ENCODE data around the gene ZNF319.

DNA sequence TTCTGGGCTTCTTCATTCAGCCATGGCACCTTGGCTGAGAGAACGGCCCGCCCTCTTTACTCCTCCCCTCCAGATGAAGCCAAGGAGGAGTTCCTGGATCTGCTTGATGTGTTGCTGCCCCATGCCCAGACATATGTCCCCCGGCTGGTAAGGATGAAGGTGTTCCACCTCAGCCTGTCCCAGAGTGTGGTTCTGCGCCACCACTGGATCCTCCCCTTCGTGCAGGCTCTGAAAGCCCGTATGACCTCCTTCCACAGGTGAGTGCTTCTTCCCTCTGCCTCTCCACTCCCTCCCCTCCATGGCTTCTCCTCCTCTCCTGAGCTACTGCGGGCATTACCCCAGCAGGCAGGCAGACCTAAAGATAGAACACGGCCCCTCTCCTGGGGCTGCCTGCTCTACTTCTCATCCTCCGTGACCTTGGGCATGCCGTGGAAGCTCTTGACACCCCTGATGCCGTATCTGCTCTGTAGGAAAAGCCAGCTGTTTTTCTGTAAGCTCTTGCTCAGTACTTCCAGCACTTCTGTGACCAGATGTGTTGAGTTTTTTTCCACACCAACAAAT, 9.5 kb upstream of the ZNF319 start:
- TF ChIP-seq, protein P1, sequence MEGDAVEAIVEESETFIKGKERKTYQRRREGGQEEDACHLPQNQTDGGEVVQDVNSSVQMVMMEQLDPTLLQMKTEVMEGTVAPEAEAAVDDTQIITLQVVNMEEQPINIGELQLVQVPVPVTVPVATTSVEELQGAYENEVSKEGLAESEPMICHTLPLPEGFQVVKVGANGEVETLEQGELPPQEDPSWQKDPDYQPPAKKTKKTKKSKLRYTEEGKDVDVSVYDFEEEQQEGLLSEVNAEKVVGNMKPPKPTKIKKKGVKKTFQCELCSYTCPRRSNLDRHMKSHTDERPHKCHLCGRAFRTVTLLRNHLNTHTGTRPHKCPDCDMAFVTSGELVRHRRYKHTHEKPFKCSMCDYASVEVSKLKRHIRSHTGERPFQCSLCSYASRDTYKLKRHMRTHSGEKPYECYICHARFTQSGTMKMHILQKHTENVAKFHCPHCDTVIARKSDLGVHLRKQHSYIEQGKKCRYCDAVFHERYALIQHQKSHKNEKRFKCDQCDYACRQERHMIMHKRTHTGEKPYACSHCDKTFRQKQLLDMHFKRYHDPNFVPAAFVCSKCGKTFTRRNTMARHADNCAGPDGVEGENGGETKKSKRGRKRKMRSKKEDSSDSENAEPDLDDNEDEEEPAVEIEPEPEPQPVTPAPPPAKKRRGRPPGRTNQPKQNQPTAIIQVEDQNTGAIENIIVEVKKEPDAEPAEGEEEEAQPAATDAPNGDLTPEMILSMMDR (conservative IDR thresholded peaks at IDR 0.05): no peak
- TF ChIP-seq ZFX (IDR thresholded peaks at IDR 0.05): no peak
